BJ (cell line): Measurements from ENCODE around the gene ANO1. TPM values are rescaled to one million over a fixed set of nuclear protein-coding genes. Genes with fewer than 3 reads are reported as not detected.

Source experiments
- CTCF ChIA-PET: fragments of 350-600 bp; formaldehyde crosslinking; extraction: SDS; loops from one replicate; lab custom pipeline; 2021; ENCODE audit warnings: antibody characterized with exemption, inconsistent platforms; lab: Yijun Ruan, JAX
- POLR2A ChIA-PET: fragments of 300-600 bp; sonication (Branson Sonifier 250); formaldehyde crosslinking; extraction: SDS; loops from one replicate; lab custom pipeline; 2021; ENCODE audit warnings: antibody characterized with exemption; lab: Charles Lee
- DNase-seq: peaks from one replicate; pipeline ENCODE4 v3.0.0-alpha.2; 2011; ENCODE audit warnings: low read depth
- H3K27me3 ChIP-seq: 2 replicates; pipeline ENCODE4 v1.6.0; 2011; ENCODE audit warnings: low read length; ENCODE audit not compliant: control insufficient read depth, insufficient read depth
- H3K36me3 ChIP-seq: 2 replicates; pipeline ENCODE4 v1.5.1; 2011; ENCODE audit warnings: low read length; ENCODE audit not compliant: control insufficient read depth, insufficient read depth
- H3K4me3 ChIP-seq: 2 replicates; pipeline ENCODE4 v1.5.1; 2011; ENCODE audit warnings: low read depth, mild to moderate bottlenecking, control low read depth, low read length
- polyA plus RNA-seq: library from polyadenylated mRNA; depleted of rRNA; stranded (reverse); fragments of >200 nt; gene quantifications from 2 replicates; pipeline ENCODE4 v1.2.3, GENCODE V29; 2011
- TF ChIP-seq, protein P1 (sequence below): IDR thresholded peaks from 2 replicates; pipeline ENCODE4 v1.5.1; 2011; ENCODE audit warnings: low read depth, mild to moderate bottlenecking, control low read depth, inconsistent platforms, low read length, moderate library complexity; ENCODE audit not compliant: insufficient read depth

Gene ANO1
- polyA plus RNA-seq, 1 experiment, result 0.10 TPM

DNA sequence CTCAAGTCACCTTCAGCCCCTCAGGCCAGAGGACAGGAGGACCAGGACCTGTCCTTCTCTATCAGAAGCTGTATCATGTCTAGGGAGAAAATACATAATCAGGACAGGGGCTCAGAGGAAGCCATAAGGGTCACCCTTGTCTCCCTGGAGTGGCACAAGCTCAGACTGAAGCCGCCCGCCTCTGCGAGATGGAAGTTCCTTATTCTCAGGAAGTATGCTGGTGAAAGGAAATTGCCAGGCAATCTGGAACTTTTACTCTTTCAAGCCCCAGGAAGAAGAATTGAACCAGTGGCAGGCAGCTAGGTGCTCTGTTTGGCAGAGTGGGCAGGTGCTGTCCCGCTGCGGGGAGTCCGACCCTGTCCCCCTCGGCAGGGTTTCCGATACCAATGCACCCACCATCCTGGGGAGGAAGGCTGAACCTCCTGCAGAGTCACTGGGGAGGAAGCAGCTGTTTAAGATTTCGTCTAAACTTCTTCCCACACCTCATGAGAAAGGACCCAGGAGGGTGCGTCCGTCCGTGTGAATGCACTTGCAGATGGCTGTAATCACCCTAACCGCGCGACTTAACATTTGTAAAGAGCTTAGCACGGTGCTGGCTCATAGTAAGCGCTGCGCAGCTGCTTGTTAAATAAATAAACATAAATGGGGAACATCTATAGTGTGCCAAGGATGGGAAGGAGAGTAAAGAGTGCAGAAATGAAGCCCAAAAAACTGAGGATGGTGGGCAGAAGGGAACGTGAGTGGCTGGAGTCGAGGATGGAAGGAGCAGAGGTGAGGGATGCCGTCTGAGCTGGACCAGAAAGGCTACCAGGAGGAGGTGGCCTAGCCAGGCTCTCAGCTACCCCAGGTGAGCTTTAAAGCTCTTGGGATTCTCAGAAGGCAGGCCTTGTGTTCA lies 5.0 kb upstream of the ANO1 start:
- CTCF ChIA-PET, result interaction anchor here (0.6 to 0.7 kb wide), 2 partner anchors 450 to 1029 kb away, joined by 3 read pairs; no protein-coding TSS in a partner anchor
- peaks cover 13% of the 10 kb centered on the region for H3K27me3 ChIP-seq

DNA sequence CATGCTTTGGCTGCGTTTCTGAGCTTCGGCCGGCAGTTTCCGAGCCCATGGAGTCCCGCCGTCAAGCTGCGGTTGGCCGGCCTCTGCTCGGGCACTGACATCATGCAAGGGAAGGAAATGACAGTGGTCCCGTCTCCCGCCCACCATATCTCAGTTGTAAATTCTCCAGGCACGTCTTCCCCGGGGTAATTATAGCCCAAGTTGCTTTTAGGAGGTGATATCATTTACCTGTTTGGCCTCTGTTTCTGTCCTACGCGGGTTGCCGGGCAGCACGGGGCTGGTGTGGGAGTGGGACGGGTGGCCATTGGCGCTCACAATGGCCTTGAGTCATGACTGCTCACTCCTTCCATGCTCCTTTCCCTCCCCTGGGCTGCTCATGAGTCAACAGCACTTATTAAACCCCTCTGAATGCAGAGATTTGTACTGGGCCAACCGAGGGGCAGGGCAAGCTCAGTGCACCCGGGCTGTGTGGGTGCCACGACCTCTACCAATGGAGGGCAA lies 4.2 kb upstream of the ANO1 start:
- no peak for DNase-seq
- peaks cover 11% of the 10 kb centered on the region for H3K27me3 ChIP-seq
- TF ChIP-seq, protein P1, sequence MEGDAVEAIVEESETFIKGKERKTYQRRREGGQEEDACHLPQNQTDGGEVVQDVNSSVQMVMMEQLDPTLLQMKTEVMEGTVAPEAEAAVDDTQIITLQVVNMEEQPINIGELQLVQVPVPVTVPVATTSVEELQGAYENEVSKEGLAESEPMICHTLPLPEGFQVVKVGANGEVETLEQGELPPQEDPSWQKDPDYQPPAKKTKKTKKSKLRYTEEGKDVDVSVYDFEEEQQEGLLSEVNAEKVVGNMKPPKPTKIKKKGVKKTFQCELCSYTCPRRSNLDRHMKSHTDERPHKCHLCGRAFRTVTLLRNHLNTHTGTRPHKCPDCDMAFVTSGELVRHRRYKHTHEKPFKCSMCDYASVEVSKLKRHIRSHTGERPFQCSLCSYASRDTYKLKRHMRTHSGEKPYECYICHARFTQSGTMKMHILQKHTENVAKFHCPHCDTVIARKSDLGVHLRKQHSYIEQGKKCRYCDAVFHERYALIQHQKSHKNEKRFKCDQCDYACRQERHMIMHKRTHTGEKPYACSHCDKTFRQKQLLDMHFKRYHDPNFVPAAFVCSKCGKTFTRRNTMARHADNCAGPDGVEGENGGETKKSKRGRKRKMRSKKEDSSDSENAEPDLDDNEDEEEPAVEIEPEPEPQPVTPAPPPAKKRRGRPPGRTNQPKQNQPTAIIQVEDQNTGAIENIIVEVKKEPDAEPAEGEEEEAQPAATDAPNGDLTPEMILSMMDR, result no peak
- ChIA-PET CTCF (interaction anchor here (0.7 kb wide), 1 partner anchor 1030 kb away, joined by 3 read pairs; no protein-coding TSS in a partner anchor), POLR2A (no interaction called here)
- H3K4me3 ChIP-seq, result no peak overlapping the region
- no peaks in the 10 kb centered on the region for H3K36me3 ChIP-seq

More for the DNA sequence above, 5.0 kb upstream of the ANO1 start:
- TF ChIP-seq, protein P1, result no peak
- no peak overlapping the region for H3K4me3 ChIP-seq
- POLR2A ChIA-PET, result no interaction called here
- no peaks in the 10 kb centered on the region for H3K36me3 ChIP-seq
- DNase-seq, result no peak

DNA sequence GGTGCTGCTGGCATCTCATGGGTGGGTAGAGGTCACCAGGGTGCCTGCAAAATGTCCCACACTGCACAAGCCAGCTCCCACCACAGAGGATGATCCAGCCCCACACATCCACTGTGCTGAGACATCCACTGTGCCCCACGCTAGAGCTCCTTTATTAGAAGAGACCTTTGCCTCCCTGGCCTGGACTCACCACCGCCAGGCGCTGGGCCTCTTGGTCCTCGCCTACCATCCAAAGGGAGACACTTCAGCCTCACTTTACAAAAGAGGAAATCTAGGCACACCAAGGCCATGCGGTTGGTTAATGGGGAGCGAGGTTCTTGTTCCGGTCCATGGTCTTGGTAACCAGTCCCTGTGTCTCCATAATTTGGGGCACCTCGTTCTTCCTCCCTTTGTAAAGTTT lies 3.4 kb upstream of the ANO1 start:
- DNase-seq, result no peak
- TF ChIP-seq, protein P1, result no peak
- ChIA-PET POLR2A (no interaction called here), CTCF (no interaction called here)
- Histone ChIP-seq H3K27me3 (peaks cover 18% of the 10 kb centered on the region), H3K36me3 (no peaks in the 10 kb centered on the region), H3K4me3 (no peak overlapping the region)

DNA sequence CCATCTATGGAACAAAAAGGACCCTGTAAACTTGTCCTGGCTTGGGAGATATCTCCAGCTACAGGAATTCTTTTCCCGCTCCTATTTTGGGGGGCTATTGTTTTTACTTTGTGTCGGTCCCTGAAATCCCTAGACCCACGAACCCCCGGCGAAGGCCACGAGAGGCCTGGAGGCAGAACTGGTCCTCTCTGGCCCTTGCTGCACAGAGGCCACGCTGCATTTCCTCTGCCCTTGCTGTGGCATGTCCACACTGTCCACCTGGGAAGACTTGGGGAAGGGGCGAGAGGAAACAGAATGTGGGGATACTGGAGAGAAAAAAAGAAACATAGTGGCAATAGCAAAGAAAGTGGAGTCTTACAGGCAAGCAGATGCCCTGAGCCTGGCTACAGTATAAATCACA lies 2.3 kb upstream of the ANO1 start:
- Histone ChIP-seq H3K36me3 (no peaks in the 10 kb centered on the region), H3K4me3 (no peak overlapping the region), H3K27me3 (peaks cover 24% of the 10 kb centered on the region)
- CTCF ChIA-PET, result interaction anchor here (0.6 kb wide), 1 partner anchor 14 kb away, joined by 3 read pairs; no protein-coding TSS in a partner anchor
- TF ChIP-seq, protein P1, result no peak
- DNase-seq, result no peak
- POLR2A ChIA-PET, result no interaction called here

DNA sequence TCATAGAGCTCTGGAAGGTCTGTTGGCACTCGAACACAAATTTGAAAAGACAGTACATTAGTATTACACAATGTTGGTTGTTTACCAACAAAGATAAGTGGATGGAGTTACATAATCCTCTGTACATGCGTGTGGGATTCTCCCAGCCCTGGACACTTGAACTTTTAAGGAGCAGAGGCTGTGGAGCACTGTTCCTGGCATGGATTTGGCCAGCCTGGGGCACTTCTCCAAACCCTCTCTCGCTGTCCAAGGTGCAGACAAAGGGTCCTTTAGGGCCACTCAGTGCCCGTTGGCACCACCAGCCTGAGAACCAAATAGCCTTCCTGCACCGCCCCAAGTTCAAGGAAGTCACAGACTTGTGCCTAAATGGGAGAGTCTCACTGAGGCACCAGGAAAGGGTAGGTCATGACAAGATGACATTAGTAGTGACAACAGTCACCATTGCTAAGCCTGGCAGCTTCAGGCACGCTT lies 1.6 kb upstream of the ANO1 start:
- CTCF ChIA-PET, result no interaction called here
- Histone ChIP-seq H3K4me3 (no peak overlapping the region), H3K36me3 (no peaks in the 10 kb centered on the region), H3K27me3 (peaks cover 24% of the 10 kb centered on the region)
- TF ChIP-seq, protein P1, result no peak
- DNase-seq, result no peak
- POLR2A ChIA-PET, result no interaction called here
